Stimulated activated CD4-positive, alpha-beta T cell treated with anti-CD3 and anti-CD28 coated beads, Interleukin-4, amount 100 ng/mL, for 48 hours (primary cell): ENCODE measurements around the gene ZMIZ1.
A peak's percentile ranks its signal among the peaks of the same experiment; 100 is the strongest.
"Not testable (repeated sequence)": the region's sequence is repeated elsewhere in the genome, so short reads cannot be mapped to it uniquely, and the experiment has no call there.

ENCODE experiments used
- DNase-seq, 2 donors: peaks; one replicate each; pipeline ENCODE4 v3.0.0-alpha.2; 2020; ENCODE audit warnings: low read depth in 2 of 2

ZMIZ1 gene

GRCh38 chr10:79321951-79322350 lies 253.2 kb downstream of the ZMIZ1 start:
- DNase-seq = no peak

GRCh38 chr10:79322616-79323543 lies 254.1 kb downstream of the ZMIZ1 start:
- DNase-seq = peak; percentile 67 to 68

- DNase-seq = no peak
Measured at GRCh38 chr10:79323602-79324001, 254.8 kb downstream of the ZMIZ1 start.

GRCh38 chr10:79324032-79324695 lies 255.4 kb downstream of the ZMIZ1 start:
- DNase-seq = no peak

- DNase-seq = no peak
Measured at GRCh38 chr10:79326361-79327089, 257.8 kb downstream of the ZMIZ1 start.

- DNase-seq = no peak
Measured at GRCh38 chr10:79327090-79327457, 258.3 kb downstream of the ZMIZ1 start.

- DNase-seq = no peak
Measured at GRCh38 chr10:79328147-79328701, 259.5 kb downstream of the ZMIZ1 start.

GRCh38 chr10:79328737-79329504 lies 260.2 kb downstream of the ZMIZ1 start:
- DNase-seq = no peak

- no peak for DNase-seq
Measured at GRCh38 chr10:79329529-79329928, 260.8 kb downstream of the ZMIZ1 start.

GRCh38 chr10:79331226-79331625 lies 262.5 kb downstream of the ZMIZ1 start:
- DNase-seq = no peak

- peak; percentile 67 to 87 for DNase-seq
Measured at GRCh38 chr10:79331709-79332108, 262.9 kb downstream of the ZMIZ1 start.

- DNase-seq = not testable (repeated sequence)
Measured at GRCh38 chr10:79332610-79333315, 264.0 kb downstream of the ZMIZ1 start.

- DNase-seq = no peak
Measured at GRCh38 chr10:79333513-79333912, 264.7 kb downstream of the ZMIZ1 start.

- no peak for DNase-seq
Measured at GRCh38 chr10:79334573-79334972, 265.8 kb downstream of the ZMIZ1 start.

- no peak for DNase-seq
Measured at GRCh38 chr10:79335094-79335469, 266.3 kb downstream of the ZMIZ1 start.

GRCh38 chr10:79335470-79336235 lies 266.9 kb downstream of the ZMIZ1 start:
- DNase-seq = no peak

GRCh38 chr10:79336276-79336675 lies 267.5 kb downstream of the ZMIZ1 start:
- no peak for DNase-seq

GRCh38 chr10:79336739-79337138 lies 268.0 kb downstream of the ZMIZ1 start:
- DNase-seq = no peak

GRCh38 chr10:79337783-79338469 lies 269.2 kb downstream of the ZMIZ1 start:
- DNase-seq = not testable (repeated sequence)
